Measurements from ENCODE around the gene FAAH2.
A peak's percentile ranks its signal among the peaks of the same experiment; 100 is the strongest.

GRCh38 chrX:57453901-57454300 is 167.4 kb downstream of the FAAH2 start:
- TF ChIP-seq CTCF (IDR thresholded peaks at IDR 0.05), result peak in 1 of 3 experiments; percentile 23
- no peak for TF ChIP-seq POLR2A (IDR thresholded peaks at IDR 0.05)

Data from testis (tissue), 2 donors.